ENCODE results near the gene PABPN1. TPM values are rescaled to one million over a fixed set of nuclear protein-coding genes. Genes with fewer than 3 reads are reported as not detected.
A peak's percentile ranks its signal among the peaks of the same experiment; 100 is the strongest.

The PABPN1 gene
- total RNA-seq, 4 donors from 2014 or later = 79.3 to 149 (median 116) TPM

DNA sequence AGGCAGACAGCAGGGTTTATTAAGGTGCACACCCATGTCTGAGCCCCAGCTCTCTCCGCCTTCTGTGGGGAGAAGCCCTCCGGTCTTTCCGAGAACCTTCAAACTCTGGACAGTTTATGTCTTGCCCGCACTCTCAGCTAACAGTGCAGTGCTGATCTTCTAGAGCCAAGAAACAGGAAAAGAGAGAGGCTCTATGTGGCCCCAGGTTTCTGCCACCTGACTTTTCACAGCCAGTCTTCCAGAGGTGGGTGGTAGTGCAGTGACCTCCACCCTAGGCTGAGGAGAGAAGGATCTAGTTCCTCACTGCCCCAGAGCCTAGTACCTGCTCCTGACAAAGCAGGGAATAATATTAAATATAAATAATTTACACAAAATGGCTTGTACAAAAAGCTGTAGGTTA is 35.4 kb downstream of the PABPN1 start:
- Histone ChIP-seq H3K27me3 (peaks cover 0 to 5% of the 10 kb centered on the region in 2 donors), H3K4me1 (peaks cover 0 to 16% (median 6%) of the 10 kb centered on the region in 4 donors), H3K27ac (no peak overlapping the region), H3K9me3 (no peaks in the 10 kb centered on the region), H3K4me3 (no peak overlapping the region), H3K36me3 (no peaks in the 10 kb centered on the region)
- no peak for TF ChIP-seq CTCF (IDR thresholded peaks at IDR 0.05)
- DNase-seq = peak in 1 of 3 donors; percentile 6

GRCh38 chr14:23357261-23357660 is 36.0 kb downstream of the PABPN1 start:
- H3K27ac ChIP-seq = no peak overlapping the region
- TF ChIP-seq POLR2A (IDR thresholded peaks at IDR 0.05) = no peak
- no peak for TF ChIP-seq CTCF (IDR thresholded peaks at IDR 0.05)
- no peak overlapping the region for H3K4me3 ChIP-seq
- H3K9me3 ChIP-seq = no peaks in the 10 kb centered on the region
- H3K27me3 ChIP-seq = no peaks in the 10 kb centered on the region
- peaks cover 0 to 16% (median 3%) of the 10 kb centered on the region in 4 donors for H3K4me1 ChIP-seq
- peak in 1 of 3 donors; percentile 36 for DNase-seq
- no peaks in the 10 kb centered on the region for H3K36me3 ChIP-seq

DNA sequence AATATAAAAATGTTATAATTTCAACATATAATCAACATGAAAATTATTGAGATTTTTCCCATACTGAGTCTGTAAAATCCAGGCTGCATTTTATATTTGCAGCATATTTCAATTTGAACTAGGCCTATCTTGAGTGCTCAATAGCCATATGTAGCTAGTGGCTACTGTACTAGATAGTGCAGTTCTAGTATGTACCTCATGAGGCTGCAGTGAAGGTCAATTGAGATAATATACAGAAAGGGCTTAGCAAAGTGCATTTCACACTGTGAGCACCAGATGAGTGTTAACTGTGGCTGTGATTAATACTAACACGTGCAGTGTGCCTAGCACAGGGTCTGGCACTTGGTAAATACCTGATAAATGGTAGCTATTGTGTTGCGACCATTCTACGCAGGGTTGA is 36.8 kb downstream of the PABPN1 start:
- Histone ChIP-seq H3K27ac (no peak overlapping the region), H3K9me3 (no peaks in the 10 kb centered on the region), H3K36me3 (no peaks in the 10 kb centered on the region), H3K4me3 (no peak overlapping the region), H3K4me1 (peaks cover 0 to 10% (median 0%) of the 10 kb centered on the region in 4 donors), H3K27me3 (no peaks in the 10 kb centered on the region)
- DNase-seq = peak in 1 of 3 donors; percentile 10
- TF ChIP-seq POLR2A (IDR thresholded peaks at IDR 0.05) = no peak
- no peak for TF ChIP-seq CTCF (IDR thresholded peaks at IDR 0.05)

GRCh38 chr14:23358553-23359166 is 37.4 kb downstream of the PABPN1 start:
- Histone ChIP-seq H3K27ac (no peak overlapping the region), H3K36me3 (no peaks in the 10 kb centered on the region), H3K27me3 (no peaks in the 10 kb centered on the region), H3K4me1 (peaks cover 0 to 9% (median 0%) of the 10 kb centered on the region in 4 donors), H3K9me3 (no peaks in the 10 kb centered on the region), H3K4me3 (no peak overlapping the region)
- DNase-seq = peak in 1 of 3 donors; percentile 26
- TF ChIP-seq CTCF (IDR thresholded peaks at IDR 0.05) = no peak
- TF ChIP-seq POLR2A (IDR thresholded peaks at IDR 0.05) = no peak

DNA sequence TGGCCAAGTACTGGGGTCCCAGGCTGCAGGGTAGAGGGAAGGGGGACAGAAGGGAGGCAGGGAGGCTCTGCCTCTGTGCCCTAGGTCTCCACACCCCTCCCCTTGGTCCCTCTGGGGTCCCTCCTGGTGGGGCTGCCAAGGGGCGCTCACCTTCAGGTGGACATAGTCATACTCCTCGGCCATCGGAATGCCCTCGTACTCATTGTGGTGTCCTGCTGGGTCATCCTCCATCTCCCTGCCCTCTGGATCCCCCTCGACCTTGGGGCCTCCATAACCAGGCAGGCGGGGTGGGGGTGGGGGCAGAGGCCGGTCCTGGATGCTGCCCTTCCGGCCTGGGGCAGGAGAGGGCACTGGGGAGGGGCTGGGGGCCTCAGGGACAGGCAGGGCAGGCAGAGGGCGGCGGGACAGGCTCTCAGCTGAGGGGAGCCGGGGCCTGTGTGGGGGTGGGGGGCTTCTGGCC is 37.9 kb downstream of the PABPN1 start:
- peaks cover 0 to 9% (median 0%) of the 10 kb centered on the region in 4 donors for H3K4me1 ChIP-seq
- H3K27me3 ChIP-seq = no peaks in the 10 kb centered on the region
- peak in 1 of 3 donors; percentile 27 for DNase-seq
- H3K9me3 ChIP-seq = no peaks in the 10 kb centered on the region
- TF ChIP-seq POLR2A (IDR thresholded peaks at IDR 0.05) (no peak), CTCF (IDR thresholded peaks at IDR 0.05) (no peak)
- no peak overlapping the region for H3K27ac ChIP-seq
- no peak overlapping the region for H3K4me3 ChIP-seq
- no peaks in the 10 kb centered on the region for H3K36me3 ChIP-seq

Measured in Peyer's patch (tissue), 4 donors.